ENCODE measurements around the gene NKX2-4.
"Not testable (repeated sequence)": the region's sequence is repeated elsewhere in the genome, so short reads cannot be mapped to it uniquely, and the experiment has no call there.

Gene NKX2-4

GRCh38 chr20:21372016-21372415 lies 25.3 kb downstream of the NKX2-4 start:
- H3K27ac ChIP-seq: no peak overlapping the region
- TF ChIP-seq CTCF (conservative IDR thresholded peaks at IDR 0.05) (no peak), ZFX (IDR thresholded peaks at IDR 0.05) (no peak)

GRCh38 chr20:21371193-21371592 lies 26.1 kb downstream of the NKX2-4 start:
- TF ChIP-seq CTCF (conservative IDR thresholded peaks at IDR 0.05) (no peak), ZFX (IDR thresholded peaks at IDR 0.05) (no peak)
- no peak overlapping the region for H3K27ac ChIP-seq

- TF ChIP-seq ZFX (IDR thresholded peaks at IDR 0.05): no peak
- TF ChIP-seq CTCF (conservative IDR thresholded peaks at IDR 0.05): no peak
- no peak overlapping the region for H3K27ac ChIP-seq
These were observed 28.5 kb downstream of the NKX2-4 start for GRCh38 chr20:21368791-21369190.

- not testable (repeated sequence) for H3K27ac ChIP-seq
These were observed 31.1 kb downstream of the NKX2-4 start for GRCh38 chr20:21366273-21366672.

GRCh38 chr20:21365771-21366170 lies 31.6 kb downstream of the NKX2-4 start:
- TF ChIP-seq ZFX (IDR thresholded peaks at IDR 0.05): no peak
- TF ChIP-seq CTCF (conservative IDR thresholded peaks at IDR 0.05): no peak
- H3K27ac ChIP-seq: no peak overlapping the region

- TF ChIP-seq CTCF (conservative IDR thresholded peaks at IDR 0.05): no peak
- TF ChIP-seq ZFX (IDR thresholded peaks at IDR 0.05): no peak
- no peak overlapping the region for H3K27ac ChIP-seq
These were observed 32.9 kb downstream of the NKX2-4 start for GRCh38 chr20:21364413-21364812.

- TF ChIP-seq ZFX (IDR thresholded peaks at IDR 0.05) (no peak), CTCF (conservative IDR thresholded peaks at IDR 0.05) (no peak)
- H3K27ac ChIP-seq: no peak overlapping the region
These were observed 36.1 kb downstream of the NKX2-4 start for GRCh38 chr20:21361266-21361665.

- no peak for TF ChIP-seq CTCF (conservative IDR thresholded peaks at IDR 0.05)
- no peak overlapping the region for H3K27ac ChIP-seq
These were observed 36.6 kb downstream of the NKX2-4 start for GRCh38 chr20:21360705-21361104.

Data from C4-2B (cell line).